NCI-H2081 treated with DMSO at 0.1 percent for 48 hours (cell line): ENCODE results near the gene TIAM2.
"Not testable (repeated sequence)": the region's sequence is repeated elsewhere in the genome, so short reads cannot be mapped to it uniquely, and the experiment has no call there.

Source experiments
- DNase-seq: peaks from one replicate; lab custom pipeline; 2025; lab: John Stamatoyannopoulos, UW

Gene TIAM2

DNA sequence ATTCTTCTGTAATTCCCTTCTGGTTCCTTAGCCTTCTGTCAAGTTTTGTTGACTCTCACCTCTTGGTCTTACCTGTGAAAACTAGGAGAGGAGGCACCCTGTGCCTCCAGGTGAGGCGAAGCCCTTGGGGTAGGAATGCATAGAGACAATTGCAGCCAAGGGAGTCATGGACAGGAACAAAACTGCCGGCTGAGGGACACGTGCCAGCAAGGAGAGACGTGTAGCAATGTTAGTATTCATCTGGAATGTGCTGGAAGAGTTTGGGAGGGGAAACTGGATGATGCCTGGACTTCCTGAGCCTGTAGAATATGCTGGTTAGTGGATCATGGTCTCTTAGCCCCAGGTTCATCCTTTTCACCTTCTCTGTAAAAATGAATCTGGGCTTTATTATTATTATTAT is 3.9 kb upstream of the TIAM2 start:
- DNase-seq: no peak

DNA sequence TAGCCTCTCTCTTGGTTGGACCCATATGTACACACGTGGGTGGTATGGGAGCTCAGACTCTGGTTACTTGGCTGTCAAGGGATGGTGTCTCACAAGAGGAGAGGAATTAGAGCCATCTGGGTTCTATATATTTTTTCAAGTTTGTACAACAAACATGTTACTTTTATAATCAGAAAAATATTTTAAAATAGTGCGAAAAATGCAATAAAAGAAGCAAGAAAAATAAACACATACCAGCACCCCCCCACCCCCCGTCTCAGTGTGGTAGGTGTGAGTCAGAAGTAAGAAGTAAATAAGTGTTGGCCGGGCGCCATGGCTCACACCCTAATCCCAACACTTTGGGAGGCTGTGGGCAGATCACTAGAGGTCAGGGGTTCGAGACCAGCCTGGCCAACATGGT is 2.1 kb upstream of the TIAM2 start:
- DNase-seq: no peak

DNA sequence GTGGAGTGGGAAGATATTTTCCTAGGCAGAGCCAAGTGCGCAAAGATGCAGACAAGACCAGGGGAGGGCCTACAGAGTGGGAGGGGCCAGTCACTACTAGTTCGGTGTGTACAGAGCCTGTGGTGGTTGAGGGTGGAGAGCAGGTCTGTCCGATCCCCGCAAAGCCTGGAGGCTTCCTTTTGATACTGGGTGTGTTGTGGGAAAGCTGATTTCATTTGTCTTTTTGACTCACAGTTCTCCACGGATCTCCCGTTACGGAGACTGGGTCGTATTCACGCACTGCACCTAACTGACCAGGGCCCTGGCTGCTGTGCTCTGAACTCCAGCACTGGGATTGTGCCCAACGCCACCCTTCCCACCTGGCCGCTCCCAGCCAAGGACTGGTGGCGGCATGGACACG is 1.4 kb upstream of the TIAM2 start:
- DNase-seq: no peak

DNA sequence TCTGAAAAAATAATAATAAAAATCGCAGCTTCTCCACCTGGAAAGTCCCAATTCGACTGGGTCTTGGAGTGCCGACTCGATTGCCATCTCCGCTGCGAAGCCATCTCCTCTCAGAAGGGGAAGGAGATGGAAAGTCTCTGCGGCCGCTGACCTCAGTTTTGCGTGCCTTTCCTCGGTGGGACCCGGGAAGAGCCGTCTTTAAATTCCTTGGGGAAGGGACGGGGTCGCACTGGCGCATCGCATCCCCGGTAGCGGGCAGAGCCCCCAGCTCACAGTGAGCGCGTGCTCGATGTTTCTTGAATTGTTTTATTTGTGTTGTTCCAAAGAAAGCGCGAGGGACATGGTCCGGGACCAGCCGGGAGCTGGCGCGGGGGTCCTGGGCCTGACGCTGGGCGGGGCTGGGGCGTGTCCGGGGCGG is 270 bp upstream of the TIAM2 start:
- DNase-seq: no peak

DNA sequence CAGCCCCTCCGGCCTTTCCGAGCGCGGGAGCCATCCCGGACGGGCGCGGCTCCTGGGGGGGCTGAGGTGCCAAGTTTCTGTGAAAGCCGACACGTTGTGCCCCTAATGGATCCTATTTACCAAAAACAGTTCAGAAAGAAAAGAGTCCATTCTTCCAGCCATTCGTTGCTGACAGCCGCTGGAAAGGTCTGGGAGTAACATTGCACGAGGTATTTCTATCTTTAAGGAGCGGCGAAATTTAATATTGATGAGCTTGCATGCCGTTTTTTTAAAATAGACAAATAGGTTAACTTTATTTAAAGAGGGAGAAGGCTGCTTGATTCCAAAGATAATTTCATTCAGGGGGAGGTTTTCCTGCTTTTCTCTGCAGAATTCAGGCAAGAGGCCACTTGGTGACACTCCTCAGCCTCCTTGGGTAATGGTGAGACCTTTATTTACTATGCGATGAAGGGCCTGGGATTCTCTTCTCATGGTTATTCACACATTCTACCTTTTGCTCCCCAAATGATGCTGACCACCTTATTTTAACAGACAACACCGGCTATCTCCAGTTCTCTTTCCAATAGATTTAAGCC is 988 bp downstream of the TIAM2 start:
- DNase-seq: no peak

DNA sequence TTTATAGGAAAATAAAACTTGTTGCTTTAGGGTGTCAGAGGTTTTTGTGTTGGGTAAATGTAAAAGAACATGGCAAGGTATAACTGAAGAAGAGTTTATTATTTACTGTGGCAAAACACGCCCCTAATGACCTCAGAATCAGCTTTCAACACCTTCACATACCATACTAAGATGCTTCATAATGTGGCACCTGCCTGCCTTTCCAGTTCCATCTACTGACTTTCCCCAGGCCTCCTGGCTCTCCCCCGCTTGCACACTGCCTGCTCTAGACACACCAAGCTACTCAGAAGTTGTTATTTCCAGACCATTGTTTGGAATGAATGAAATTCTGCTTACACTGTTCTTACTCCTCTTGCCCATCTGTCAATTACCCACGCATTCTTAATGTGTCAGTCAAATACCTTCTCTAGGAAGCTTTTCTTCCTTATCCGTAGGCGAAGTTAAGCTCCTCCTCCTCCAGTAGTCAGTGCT is 1.8 kb downstream of the TIAM2 start:
- DNase-seq: no peak

DNA sequence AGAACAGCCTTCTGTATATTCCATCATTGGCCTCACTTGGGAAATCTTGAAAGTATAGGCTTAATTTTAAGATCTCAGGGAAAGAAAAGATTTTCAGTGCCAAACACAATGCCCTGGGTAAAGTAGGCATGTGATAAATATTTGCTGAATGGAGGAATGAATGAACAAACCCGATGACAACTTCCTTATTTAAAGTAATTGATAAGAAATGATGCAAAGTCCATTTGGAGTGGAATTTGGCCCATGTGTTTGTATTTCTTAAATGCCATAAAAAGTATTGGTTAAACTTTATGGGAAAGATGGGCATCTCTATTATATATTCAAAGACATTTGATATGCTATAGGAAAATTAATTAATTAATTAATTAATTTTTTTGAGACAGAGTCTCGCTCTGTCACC is 3.7 kb downstream of the TIAM2 start:
- DNase-seq: no peak

DNA sequence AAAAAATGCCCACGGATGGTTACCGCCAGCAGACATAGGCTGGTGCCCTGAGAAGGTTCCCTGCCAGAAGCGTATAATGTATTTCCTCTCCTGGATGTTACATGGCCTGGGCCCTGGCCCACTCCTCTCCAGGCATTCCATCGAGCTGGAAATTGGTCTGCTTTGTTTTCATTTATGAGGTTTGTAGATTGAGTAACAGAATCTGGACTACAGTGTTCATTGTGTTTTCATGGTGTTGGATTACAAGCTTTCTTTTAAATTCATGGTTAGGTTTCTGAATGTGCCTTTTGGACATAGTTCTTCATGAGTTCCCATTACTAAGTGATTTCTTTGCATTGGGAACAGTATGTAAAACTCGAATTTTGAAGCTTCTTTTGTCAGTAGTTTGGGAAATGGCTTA is 6.4 kb downstream of the TIAM2 start:
- DNase-seq: no peak

DNA sequence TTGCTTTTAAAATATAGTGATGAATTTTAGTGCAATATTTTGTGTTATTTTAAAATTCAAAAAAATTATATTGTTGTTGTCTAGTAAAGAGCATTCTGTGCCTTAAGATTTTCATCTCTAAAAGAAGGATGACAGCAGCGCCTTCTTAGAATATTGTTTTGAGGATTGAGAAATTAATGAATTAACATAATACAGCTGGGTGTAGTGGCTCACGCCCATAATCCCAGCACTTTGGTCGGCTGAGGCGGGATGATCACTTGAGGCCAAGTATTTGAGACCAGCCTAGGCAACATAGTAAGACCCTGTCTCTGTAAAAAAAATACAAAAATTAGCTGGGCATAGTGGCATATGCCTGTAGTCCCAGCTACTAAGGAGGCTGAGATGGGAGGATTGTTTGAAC is 6.8 kb downstream of the TIAM2 start:
- DNase-seq: no peak

DNA sequence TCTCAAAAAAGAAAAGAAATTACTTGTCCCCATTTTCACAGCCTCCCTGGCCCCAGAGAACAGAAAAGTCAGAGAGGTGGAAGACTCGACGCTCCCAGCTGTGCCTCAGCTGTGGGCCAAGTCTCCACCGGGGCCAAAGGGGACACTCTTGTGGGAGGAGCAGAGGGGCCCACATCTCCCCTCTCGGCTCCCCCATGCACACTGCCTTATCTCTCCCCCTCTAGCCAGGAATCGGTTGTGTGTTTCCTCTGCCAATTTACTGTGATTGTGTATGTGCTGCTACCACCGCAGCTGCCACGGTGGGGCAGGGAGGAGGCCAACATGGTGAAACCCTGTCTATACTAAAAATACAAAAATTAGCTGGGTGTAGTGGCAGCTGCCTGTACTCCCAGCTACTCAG is 8.4 kb downstream of the TIAM2 start:
- no peak for DNase-seq

DNA sequence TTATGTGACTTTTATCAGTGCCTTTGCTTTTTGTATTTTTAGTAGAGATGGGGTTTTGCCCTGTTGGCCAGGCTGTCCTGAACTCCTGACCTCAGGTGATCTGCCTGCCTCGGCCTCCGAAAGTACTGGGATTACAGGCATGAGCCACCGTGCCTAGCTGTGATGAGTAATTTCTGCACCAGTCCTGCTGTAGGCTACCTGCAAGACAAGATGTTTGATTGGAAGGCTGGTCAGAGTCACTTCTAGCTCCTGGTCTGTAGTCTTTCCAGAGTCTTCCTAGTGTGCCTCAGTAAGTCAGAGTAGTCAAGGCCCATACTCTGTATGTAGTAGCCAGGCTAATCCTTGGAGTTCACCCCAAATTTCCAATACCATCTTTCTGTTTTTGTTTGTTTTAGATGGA is 8.9 kb downstream of the TIAM2 start:
- DNase-seq: no peak

DNA sequence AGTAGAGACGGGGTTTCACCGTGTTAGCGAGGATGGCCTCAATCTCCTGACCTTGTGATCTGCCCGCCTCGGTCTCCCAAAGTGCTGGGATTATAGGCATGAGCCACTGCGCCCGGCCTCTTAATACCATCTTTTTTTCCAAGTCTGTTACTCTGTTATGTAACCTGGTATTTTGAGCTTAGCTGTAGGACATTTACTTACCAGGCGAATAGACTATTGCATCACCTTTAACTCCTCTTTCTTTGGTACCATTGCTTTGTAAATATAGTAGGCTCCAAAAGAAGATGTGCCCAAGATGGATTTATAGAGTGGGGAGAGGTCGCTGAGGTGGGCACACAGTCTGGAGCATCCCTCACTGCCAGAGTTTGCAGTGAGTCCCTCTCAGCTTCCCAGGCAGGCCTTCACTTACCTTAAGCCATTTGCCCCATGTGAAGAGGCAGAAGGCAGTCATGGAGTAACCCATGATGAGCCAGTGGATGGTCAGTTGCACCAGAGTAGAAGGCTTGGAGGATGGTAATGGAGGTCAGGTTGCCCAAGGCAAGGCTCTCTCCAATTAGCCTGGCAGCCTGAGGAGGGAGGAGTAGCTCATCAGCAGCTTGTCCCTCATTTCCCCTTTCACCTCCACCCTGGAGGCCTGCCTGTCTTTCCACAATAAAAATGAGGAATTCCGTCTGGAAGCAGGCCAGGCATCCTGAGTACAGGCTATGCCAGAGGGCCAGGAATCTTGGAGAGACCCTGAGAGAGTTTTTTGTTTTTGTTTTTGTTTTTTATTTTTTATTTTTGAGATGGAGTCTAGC is 9.7 kb downstream of the TIAM2 start:
- DNase-seq: no peak

DNA sequence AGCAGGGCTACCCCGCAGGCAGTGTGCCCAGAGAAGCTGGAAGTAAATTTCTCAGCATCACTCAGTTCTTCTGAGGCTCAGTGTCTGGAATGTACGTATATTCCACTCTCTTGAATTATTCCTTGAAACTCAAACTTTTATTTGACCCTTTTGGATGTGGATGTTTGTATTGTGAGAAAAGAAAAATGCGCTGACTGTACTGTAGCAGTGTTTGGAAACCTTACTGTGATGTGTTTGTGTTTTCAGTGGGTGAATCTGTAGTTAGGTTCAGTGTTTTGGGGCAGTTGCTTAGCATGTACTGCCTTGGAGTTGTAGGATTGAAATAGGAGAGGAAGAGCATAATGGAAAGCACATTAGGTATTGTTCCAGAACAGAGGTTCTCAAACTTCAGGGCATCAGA is 13.5 kb downstream of the TIAM2 start:
- no peak for DNase-seq

DNA sequence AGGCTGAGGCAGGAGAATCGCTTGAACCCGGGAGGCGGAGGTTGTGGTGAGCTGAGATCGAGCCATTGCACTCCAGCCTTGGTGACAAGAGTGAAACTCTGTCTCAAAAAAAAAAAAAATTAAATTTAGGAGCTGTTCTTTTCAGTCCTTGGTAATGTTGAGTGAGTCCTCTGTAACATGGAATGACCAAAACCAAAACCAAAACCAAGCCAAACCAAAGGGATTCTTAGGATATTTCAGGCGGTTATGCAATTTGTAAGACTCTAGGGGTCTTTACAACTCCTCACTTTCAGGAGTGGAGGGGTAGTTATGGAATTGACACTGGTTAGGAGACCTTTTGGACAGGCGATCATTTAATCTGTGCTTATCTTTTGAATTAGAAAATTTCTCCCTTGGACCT is 15.8 kb downstream of the TIAM2 start:
- DNase-seq: no peak

DNA sequence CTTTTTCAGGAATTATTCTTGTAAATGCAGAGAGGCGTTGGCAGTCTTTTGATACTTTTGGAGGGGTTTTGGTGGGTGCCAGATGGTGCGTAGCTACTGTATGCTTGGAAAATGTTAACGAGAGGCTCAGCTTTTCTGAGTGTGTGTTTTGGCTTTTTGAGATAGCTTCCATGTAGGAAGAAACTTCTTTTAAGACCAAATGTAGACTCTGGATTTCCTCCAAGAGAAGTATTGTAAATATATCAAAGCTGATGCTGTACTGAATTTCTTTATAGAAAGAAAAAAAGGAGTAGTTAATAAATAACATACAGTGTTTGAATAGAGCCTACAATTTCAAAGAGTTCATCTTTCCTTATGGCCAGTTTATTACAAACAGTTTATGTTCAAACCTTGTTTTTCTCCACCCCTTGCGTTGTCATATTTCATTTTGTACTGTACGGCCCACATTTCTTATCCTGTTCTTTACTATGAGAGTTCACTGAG is 16.7 kb downstream of the TIAM2 start:
- DNase-seq: no peak

DNA sequence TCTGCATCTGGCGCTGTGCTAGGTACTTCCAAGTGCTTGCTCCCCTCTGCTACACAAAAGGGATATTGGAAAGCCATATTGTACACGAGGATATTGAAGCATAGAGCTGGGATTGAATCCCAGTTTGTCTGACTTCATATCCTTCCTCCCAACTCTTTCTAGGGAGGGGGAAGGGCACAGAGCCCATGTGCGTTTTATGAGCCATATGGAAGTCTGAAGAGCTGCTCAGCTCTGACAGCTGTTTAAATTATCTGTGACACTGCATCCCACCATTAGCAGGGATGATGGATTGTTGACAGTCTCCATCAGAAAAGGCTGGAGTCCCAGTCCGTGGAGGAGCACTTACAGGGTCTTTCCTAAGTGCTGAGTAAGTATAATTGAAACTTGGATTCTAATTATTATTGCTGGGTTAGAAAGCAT is 18.4 kb downstream of the TIAM2 start:
- DNase-seq: no peak

DNA sequence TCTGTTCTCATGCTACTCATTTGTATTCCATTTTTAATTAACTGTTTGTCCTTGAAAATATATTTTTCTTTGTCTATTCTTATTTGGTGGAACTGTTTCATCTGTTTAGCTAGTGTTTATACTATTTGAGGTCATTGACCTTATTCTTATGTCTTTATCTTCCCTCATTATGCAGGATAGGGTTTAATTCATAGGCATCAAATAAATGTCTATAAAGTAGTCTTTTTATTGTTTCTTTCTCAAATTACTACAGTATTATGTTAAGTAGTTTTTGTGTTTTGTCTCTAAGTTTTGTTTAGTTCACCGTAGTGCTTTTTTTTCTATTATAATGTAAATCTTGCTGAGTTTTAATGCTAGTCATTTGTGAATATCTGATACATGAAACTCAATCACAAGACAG is 19.0 kb downstream of the TIAM2 start:
- DNase-seq: no peak

DNA sequence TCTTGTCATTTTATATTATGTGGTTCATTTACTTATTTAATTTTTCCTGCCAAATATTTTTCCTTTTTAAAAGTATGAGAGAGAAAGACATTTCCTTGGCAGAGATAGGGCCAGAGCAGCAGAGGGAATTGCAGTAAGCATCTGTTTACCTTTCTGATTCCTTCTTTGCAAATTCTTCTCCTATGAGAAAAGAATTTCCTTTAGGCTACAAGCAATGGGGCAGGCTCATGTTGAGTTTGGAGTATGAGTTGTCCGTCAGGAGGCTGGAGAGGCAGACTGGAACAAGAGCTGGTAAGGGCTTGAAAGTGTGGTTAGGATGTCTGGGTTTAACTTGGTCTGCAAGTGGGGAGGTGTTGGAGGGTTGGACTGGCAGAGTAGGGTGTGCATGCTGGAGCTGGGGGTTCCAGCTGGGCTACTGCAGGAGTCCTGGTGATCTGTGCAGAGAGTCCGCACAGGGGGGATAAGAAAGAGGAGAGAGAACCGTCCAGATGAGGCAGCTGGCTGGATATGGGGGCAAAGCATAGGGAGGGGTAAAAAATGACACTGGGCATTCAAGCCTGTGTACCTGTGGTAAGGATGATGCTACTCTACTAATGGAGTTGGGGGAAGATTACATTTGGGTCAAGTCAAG is 19.7 kb downstream of the TIAM2 start:
- DNase-seq: no peak

DNA sequence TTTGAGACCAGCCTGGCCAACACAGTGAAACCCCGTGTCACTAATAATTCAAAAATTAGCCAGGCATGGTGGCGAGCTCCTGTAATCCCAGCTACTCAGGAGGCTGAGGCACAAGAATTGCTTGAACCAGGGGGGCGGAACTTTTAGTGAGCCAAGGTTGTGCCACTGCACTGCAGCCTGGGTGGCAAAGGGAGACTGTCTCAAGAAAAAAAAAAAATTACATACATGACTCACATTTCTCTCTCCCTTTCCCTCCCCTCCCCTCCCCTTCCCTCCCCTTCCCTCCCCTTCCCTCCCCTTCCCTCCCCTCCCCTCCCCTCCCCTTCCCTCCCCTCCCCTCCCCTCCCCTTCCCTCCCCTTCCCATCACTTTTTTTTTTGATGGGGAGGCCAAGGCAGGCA is 23.3 kb downstream of the TIAM2 start:
- DNase-seq: not testable (repeated sequence)

DNA sequence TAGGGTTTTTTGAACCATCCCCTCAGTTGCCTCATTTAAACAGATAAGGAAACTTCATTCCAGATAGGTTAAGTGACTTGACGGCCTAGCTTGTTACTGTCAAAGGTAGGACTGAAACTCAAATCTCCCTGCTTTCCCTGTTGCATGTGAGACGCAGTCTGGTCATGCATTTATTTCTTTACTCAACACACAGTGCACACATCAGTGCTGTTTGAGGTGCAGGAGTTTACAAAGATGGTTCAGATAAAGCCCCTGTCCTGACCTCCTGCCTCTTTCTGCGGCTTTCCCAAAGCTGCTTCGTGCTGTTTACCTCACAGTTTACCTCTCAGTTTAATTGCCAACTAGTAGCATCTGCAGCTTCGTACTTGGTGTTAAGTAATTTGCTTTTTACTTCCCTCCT is 26.6 kb downstream of the TIAM2 start:
- DNase-seq: no peak

DNA sequence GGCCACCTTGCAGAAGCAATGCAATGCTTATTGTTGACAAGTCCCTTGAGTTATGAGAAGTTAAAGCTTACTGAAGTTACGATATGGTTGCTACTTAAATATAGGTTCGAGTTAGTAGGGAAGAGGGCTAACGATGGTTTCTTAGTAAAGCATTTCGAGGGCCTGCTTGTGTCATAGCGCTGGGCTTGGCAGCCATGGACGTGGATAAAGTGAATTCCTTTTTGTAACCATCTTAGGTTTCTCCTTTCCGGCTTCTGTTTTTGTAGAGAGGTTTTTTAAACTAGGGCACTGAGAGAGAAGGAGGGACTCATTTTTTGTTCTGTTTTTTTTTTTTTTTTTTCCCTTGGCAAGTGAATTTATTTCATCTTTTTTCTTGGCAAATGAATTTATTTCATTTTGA is 27.6 kb downstream of the TIAM2 start:
- DNase-seq: no peak

DNA sequence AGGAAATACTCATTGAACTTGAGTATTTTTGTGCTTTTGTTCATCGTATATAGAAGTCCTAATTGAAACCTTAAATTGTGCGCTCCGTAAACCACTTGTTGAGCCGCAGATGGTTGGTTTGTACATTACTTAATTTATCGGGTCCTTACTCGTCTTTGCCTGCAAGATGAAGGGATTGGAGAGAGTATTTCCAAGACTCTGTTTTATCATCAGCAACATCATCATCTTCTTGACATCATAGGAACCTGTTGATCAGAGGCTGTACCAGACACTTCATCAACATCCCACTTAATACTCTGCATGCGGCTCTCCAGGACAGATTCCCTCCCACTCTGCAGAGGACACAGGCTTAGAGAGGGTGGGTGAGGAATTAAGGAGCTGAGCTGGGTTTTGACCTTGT is 28.6 kb downstream of the TIAM2 start:
- DNase-seq: no peak

DNA sequence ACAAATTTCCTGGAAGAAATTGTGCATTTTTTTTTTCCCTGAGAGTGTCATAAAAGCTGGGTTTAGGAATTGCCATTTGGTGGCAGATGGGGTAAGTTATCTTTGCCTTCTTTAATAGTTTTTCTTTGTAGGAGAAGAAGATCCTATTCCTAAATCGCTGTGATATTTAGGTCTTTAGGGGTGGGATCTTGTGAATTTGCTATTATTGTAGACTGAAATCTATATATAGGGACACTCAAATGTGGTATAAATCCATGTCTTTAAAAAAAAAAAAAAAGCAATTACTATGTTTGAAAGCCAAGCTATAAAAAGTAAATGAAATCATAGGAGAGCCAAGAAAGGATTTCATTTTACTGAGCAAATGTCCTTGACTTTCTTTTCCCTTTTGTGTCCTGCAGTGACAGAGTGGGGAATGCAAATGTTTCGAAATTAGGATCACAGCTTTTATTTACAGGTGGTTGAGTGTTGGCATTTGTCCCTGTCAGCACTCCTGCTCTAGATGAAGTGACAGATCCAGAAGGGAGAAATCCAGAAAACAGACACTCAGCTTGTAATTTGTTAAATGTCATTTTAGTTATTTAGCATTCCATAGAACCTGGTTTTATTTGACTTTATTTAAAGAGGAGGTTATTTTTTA is 29.4 kb downstream of the TIAM2 start:
- DNase-seq: no peak
